HG02623 (cell line): ENCODE measurements around the gene KIF17.

ENCODE experiments used
- ATAC-seq: cut with Tn5 transposase; IDR thresholded peaks from one replicate; pipeline ENCODE4 v1.9.1; 2021; ENCODE audit warnings: moderate library complexity; ENCODE audit not compliant: unreplicated experiment

The KIF17 gene

GRCh38 chr1:20632386-20632785 lies 85.4 kb downstream of the KIF17 start:
- no peak for ATAC-seq

- ATAC-seq = no peak
These were observed 87.1 kb downstream of the KIF17 start for GRCh38 chr1:20630729-20631128.

- no peak for ATAC-seq
These were observed 91.3 kb downstream of the KIF17 start for GRCh38 chr1:20626524-20626923.

- no peak for ATAC-seq
These were observed 91.7 kb downstream of the KIF17 start for GRCh38 chr1:20626098-20626427.

- ATAC-seq = no peak
These were observed 92.4 kb downstream of the KIF17 start for GRCh38 chr1:20625176-20626097.

- ATAC-seq = no peak
These were observed 93.1 kb downstream of the KIF17 start for GRCh38 chr1:20624709-20625108.

- no peak for ATAC-seq
These were observed 96.8 kb downstream of the KIF17 start for GRCh38 chr1:20621012-20621411.

GRCh38 chr1:20619999-20620398 lies 97.8 kb downstream of the KIF17 start:
- ATAC-seq = no peak

GRCh38 chr1:20618550-20618949 lies 99.3 kb downstream of the KIF17 start:
- ATAC-seq = no peak

- ATAC-seq = no peak
These were observed 100.8 kb downstream of the KIF17 start for GRCh38 chr1:20616847-20617487.

- ATAC-seq = no peak
These were observed 101.6 kb downstream of the KIF17 start for GRCh38 chr1:20615946-20616846.

GRCh38 chr1:20614131-20614579 lies 103.7 kb downstream of the KIF17 start:
- no peak for ATAC-seq
